Neuronal stem cell (in vitro differentiated cells): ENCODE measurements around the gene FOXRED1. TPM values are rescaled to one million over a fixed set of nuclear protein-coding genes. Genes with fewer than 3 reads are reported as not detected.

Experiments used
- DNase-seq: peaks from one replicate; pipeline ENCODE4 v3.0.0-alpha.2; 2013; ENCODE audit warnings: low spot score
- H2AFZ ChIP-seq: one replicate; pipeline ENCODE4 v1.6.1; 2013; ENCODE audit warnings: mild to moderate bottlenecking, low read length, inconsistent platforms
- H2AK5ac ChIP-seq: 2 replicates; pipeline ENCODE4 v1.6.1; 2013; ENCODE audit warnings: low read depth, mild to moderate bottlenecking, inconsistent platforms, low read length, moderate library complexity, mixed read lengths
- H2BK120ac ChIP-seq: 2 replicates; pipeline ENCODE4 v1.6.1; 2013; ENCODE audit warnings: low read depth, mild to moderate bottlenecking, inconsistent platforms, low read length, moderate library complexity, mixed read lengths
- H2BK12ac ChIP-seq: one replicate; pipeline ENCODE4 v1.6.1; 2013; ENCODE audit warnings: low read length, inconsistent platforms
- H2BK15ac ChIP-seq: 2 replicates; pipeline ENCODE4 v1.6.1; 2013; ENCODE audit warnings: mild to moderate bottlenecking, low read length, inconsistent platforms, mixed read lengths
- H2BK5ac ChIP-seq: one replicate; pipeline ENCODE4 v1.6.1; 2013; ENCODE audit warnings: inconsistent platforms, mild to moderate bottlenecking, low read length, moderate library complexity
- H3K14ac ChIP-seq: one replicate; pipeline ENCODE4 v1.6.1; 2013; ENCODE audit warnings: low read length, inconsistent platforms
- H3K18ac ChIP-seq: 2 replicates; pipeline ENCODE4 v1.6.1; 2013; ENCODE audit warnings: low read length, inconsistent platforms
- H3K23ac ChIP-seq: 2 replicates; pipeline ENCODE4 v1.6.1; 2013; ENCODE audit warnings: low read depth, mild to moderate bottlenecking, mixed read lengths, low read length, inconsistent platforms; ENCODE audit not compliant: poor library complexity
- H3K27ac ChIP-seq: replicated peaks from 3 replicates; pipeline ENCODE4 v1.5.1; 2013; ENCODE audit warnings: low read length, inconsistent platforms
- H3K27me3 ChIP-seq, 3 experiments: 2 replicates each; pipeline ENCODE4 v1.6.1; 2013; ENCODE audit warnings: low read length in 3 of 3, mild to moderate bottlenecking in 2 of 3, inconsistent platforms in 1 of 3, low read depth in 1 of 3, mixed read lengths in 1 of 3, moderate library complexity in 1 of 3; ENCODE audit not compliant: control insufficient read depth in 3 of 3, insufficient read depth in 3 of 3
- H3K36me3 ChIP-seq, 2 donors: replicated peaks in 1 of 2; 2 replicates each; pipeline ENCODE4 v1.6.1; 2013; ENCODE audit warnings: low read length in 2 of 2; ENCODE audit not compliant: control insufficient read depth in 2 of 2, insufficient read depth in 2 of 2
- H3K4ac ChIP-seq: 2 replicates; pipeline ENCODE4 v1.6.1; 2013; ENCODE audit warnings: inconsistent platforms, mild to moderate bottlenecking, low read length, moderate library complexity
- H3K4me1 ChIP-seq, 2 donors: 1 replicate in 1 of 2; 2 replicates in 1 of 2; pipeline ENCODE4 v1.6.1; 2013; ENCODE audit warnings: low read length in 2 of 2, low read depth in 1 of 2; ENCODE audit not compliant: control insufficient read depth in 2 of 2, insufficient read depth in 1 of 2
- H3K4me2 ChIP-seq: one replicate; pipeline ENCODE4 v1.6.1; 2013; ENCODE audit warnings: mild to moderate bottlenecking, low read length, inconsistent platforms; ENCODE audit not compliant: insufficient read depth, poor library complexity, severe bottlenecking
- H3K4me3 ChIP-seq, 2 donors: 2 replicates each; pipeline ENCODE4 v1.5.1; 2013; ENCODE audit warnings: low read length in 2 of 2, mild to moderate bottlenecking in 2 of 2, inconsistent platforms in 1 of 2, moderate library complexity in 1 of 2
- H3K79me1 ChIP-seq: one replicate; pipeline ENCODE4 v1.6.1; 2013; ENCODE audit warnings: low read depth, mild to moderate bottlenecking, inconsistent platforms, low read length, moderate library complexity
- H3K9ac ChIP-seq: one replicate; pipeline ENCODE4 v1.6.1; 2013; ENCODE audit warnings: mild to moderate bottlenecking, low read depth, low read length, inconsistent platforms; ENCODE audit not compliant: poor library complexity
- H3K9me3 ChIP-seq, 2 donors: replicated peaks in 1 of 2; 2 replicates each; pipeline versions ENCODE3 to v1.6.1; 2013; ENCODE audit warnings: low read length in 2 of 2, mild to moderate bottlenecking in 2 of 2, inconsistent platforms in 1 of 2, low read depth in 1 of 2, mixed read lengths in 1 of 2, moderate library complexity in 1 of 2; ENCODE audit not compliant: control insufficient read depth in 2 of 2, insufficient read depth in 1 of 2
- H4K8ac ChIP-seq: one replicate; pipeline ENCODE4 v1.6.1; 2013; ENCODE audit warnings: low read depth, mild to moderate bottlenecking, inconsistent platforms, low read length, moderate library complexity
- H4K91ac ChIP-seq: one replicate; pipeline ENCODE4 v1.6.1; 2013; ENCODE audit warnings: low read length, low read depth, mild to moderate bottlenecking, inconsistent platforms; ENCODE audit not compliant: poor library complexity
- WGBS, 2 donors: extraction: QIAGEN DNeasy Blood & Tissue Kit; methylation state at CpG; one replicate each; pipeline ENCODE4 v1.1.7; 2013; ENCODE audit warnings: missing lambda C conversion rate in 2 of 2, mixed read lengths in 1 of 2; ENCODE audit not compliant: insufficient read length in 2 of 2, insufficient replicate concordance in 1 of 2; ENCODE audit errors: extremely low coverage in 2 of 2; 5-methylcytosine and 5-hydroxymethylcytosine counted together
- polyA plus RNA-seq, 2 experiments: library from polyadenylated mRNA; stranded (reverse); fragments of 200-250 nt; gene quantifications; one replicate each; pipeline ENCODE4 v1.2.3, GENCODE V29; 2013

Gene FOXRED1
- polyA plus RNA-seq (2013, experiment 1 of 2): 23.1 TPM
- polyA plus RNA-seq (2013, experiment 2 of 2): 23.5 TPM

GRCh38 chr11:126268708-126269579 is at the start of gene FOXRED1, which contains the start of gene SRPRA:
TSS of gene FOXRED1 (plus strand) at chr11:126269154. CDS start at chr11:126269207, 53 bp downstream.
TSS of gene SRPRA (minus strand) at chr11:126268895. CDS start at chr11:126268804, 91 bp downstream.
- Histone ChIP-seq H3K36me3 (peaks cover 46 to 67% of the 10 kb centered on the region in 2 donors), H3K4me3 (peak within 1 kb of the TSS; percentile 89 to 97), H3K18ac (peak within 1 kb of the TSS; percentile 97), H3K14ac (peak within 1 kb of the TSS; percentile 92), H3K4me1 (peaks cover 8 to 15% of the 10 kb centered on the region in 2 donors), H3K23ac (peak within 1 kb of the TSS; percentile 66), H2BK12ac (no peak within 1 kb of the TSS), H3K9me3 (no peaks in the 10 kb centered on the region), H2AFZ (peak within 1 kb of the TSS; percentile 86), H2BK15ac (no peak within 1 kb of the TSS), H3K4me2 (peak within 1 kb of the TSS; percentile 85), H2BK120ac (no peak within 1 kb of the TSS), H3K79me1 (no peaks in the 10 kb centered on the region), H2BK5ac (no peak within 1 kb of the TSS), H3K4ac (peak within 1 kb of the TSS; percentile 1), H2AK5ac (no peak within 1 kb of the TSS), H4K8ac (peak within 1 kb of the TSS; percentile 33), H3K9ac (peak within 1 kb of the TSS; percentile 97), H3K27me3 (no peaks in the 10 kb centered on the region), H4K91ac (no peak within 1 kb of the TSS), H3K27ac (peak within 1 kb of the TSS; percentile 77)
- WGBS, 2 donors: no CpG with 5 or more reads among the region's 64 CpGs
- DNase-seq: peak; percentile 99

DNA sequence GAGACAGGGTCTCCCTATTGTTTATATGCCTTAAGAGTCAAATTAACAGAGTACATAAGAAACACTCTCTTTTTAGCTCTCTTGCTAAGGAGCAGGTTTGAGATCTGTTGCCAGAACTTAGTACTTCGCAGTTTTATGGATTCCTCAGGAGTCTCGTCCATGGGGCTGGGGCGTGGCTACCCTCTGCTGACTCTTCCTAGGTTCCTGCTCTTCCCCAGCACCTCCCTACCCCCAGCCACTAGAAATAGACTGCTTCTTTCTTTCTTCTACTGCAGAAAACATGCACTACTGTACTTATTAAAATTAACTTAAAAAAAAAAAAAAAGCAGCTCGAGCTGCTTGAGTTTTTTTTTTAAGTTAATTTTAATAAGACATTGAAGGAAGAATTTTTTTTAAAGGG is 49.4 kb upstream of the FOXRED1 start:
- no peak overlapping the region for H2BK15ac ChIP-seq
- no peak overlapping the region for H2BK120ac ChIP-seq
- no CpG with 5 or more reads among the region's 4 CpGs for WGBS, 2 donors
- H2AFZ ChIP-seq: no peak overlapping the region
- H4K8ac ChIP-seq: no peak overlapping the region
- no peak for DNase-seq
- H3K18ac ChIP-seq: no peak overlapping the region
- H3K9ac ChIP-seq: no peak overlapping the region
- peaks cover 7% of the 10 kb centered on the region for H3K79me1 ChIP-seq
- H3K9me3 ChIP-seq: no peaks in the 10 kb centered on the region
- no peaks in the 10 kb centered on the region for H3K4me1 ChIP-seq
- no peak overlapping the region for H3K4ac ChIP-seq
- no peak overlapping the region for H3K27ac ChIP-seq
- H2BK5ac ChIP-seq: no peak overlapping the region
- no peak overlapping the region for H3K23ac ChIP-seq
- H2AK5ac ChIP-seq: no peak overlapping the region
- no peak overlapping the region for H3K14ac ChIP-seq
- no peak overlapping the region for H3K4me2 ChIP-seq
- no peaks in the 10 kb centered on the region for H3K36me3 ChIP-seq
- no peaks in the 10 kb centered on the region for H3K27me3 ChIP-seq
- no peak overlapping the region for H2BK12ac ChIP-seq
- no peak overlapping the region for H3K4me3 ChIP-seq
- H4K91ac ChIP-seq: no peak overlapping the region

GRCh38 chr11:126224647-126225294 is 44.2 kb upstream of the FOXRED1 start:
- no peak for DNase-seq
- H3K4me3 ChIP-seq: no peak overlapping the region
- no CpG with 5 or more reads among the region's 6 CpGs for WGBS, 2 donors

GRCh38 chr11:126225295-126225665 is 43.7 kb upstream of the FOXRED1 start:
- H3K79me1 ChIP-seq: peaks cover 7% of the 10 kb centered on the region
- no peak overlapping the region for H2AFZ ChIP-seq
- H2BK5ac ChIP-seq: no peak overlapping the region
- peaks cover 0 to 3% of the 10 kb centered on the region in 2 donors for H3K36me3 ChIP-seq
- no peak overlapping the region for H3K4ac ChIP-seq
- H2BK15ac ChIP-seq: no peak overlapping the region
- H3K27ac ChIP-seq: no peak overlapping the region
- no peak overlapping the region for H3K4me3 ChIP-seq
- no peak overlapping the region for H4K8ac ChIP-seq
- H2BK12ac ChIP-seq: no peak overlapping the region
- no peak overlapping the region for H3K14ac ChIP-seq
- no peak overlapping the region for H4K91ac ChIP-seq
- H3K4me2 ChIP-seq: no peak overlapping the region
- H3K9me3 ChIP-seq: peaks cover 0 to 11% of the 10 kb centered on the region in 2 donors
- no peaks in the 10 kb centered on the region for H3K27me3 ChIP-seq
- H3K18ac ChIP-seq: no peak overlapping the region
- no peak overlapping the region for H2AK5ac ChIP-seq
- H3K9ac ChIP-seq: no peak overlapping the region
- H3K4me1 ChIP-seq: no peaks in the 10 kb centered on the region
- no peak for DNase-seq
- no peak overlapping the region for H3K23ac ChIP-seq
- no peak overlapping the region for H2BK120ac ChIP-seq
- WGBS, 2 donors: no CpG with 5 or more reads among the region's 2 CpGs

More at GRCh38 chr11:126224647-126225294, 44.2 kb upstream of the FOXRED1 start:
- no peak overlapping the region for H2AFZ ChIP-seq
- no peak overlapping the region for H3K23ac ChIP-seq
- H2BK120ac ChIP-seq: no peak overlapping the region
- H3K4me1 ChIP-seq: no peaks in the 10 kb centered on the region
- H2BK12ac ChIP-seq: no peak overlapping the region
- peaks cover 0 to 3% of the 10 kb centered on the region in 2 donors for H3K36me3 ChIP-seq
- no peak overlapping the region for H4K91ac ChIP-seq
- no peak overlapping the region for H3K14ac ChIP-seq
- no peak overlapping the region for H3K27ac ChIP-seq
- no peak overlapping the region for H3K4me2 ChIP-seq
- no peak overlapping the region for H3K9ac ChIP-seq
- H2BK5ac ChIP-seq: no peak overlapping the region
- no peak overlapping the region for H3K4ac ChIP-seq
- H3K27me3 ChIP-seq: no peaks in the 10 kb centered on the region
- no peak overlapping the region for H4K8ac ChIP-seq
- H3K18ac ChIP-seq: no peak overlapping the region
- H3K79me1 ChIP-seq: peaks cover 7% of the 10 kb centered on the region
- peaks cover 0 to 11% of the 10 kb centered on the region in 2 donors for H3K9me3 ChIP-seq
- H2BK15ac ChIP-seq: no peak overlapping the region
- no peak overlapping the region for H2AK5ac ChIP-seq
